AG09319 (cell line): ENCODE data around the gene CAPN5.

Experiments used
- DNase-seq: peaks from one replicate; pipeline ENCODE4 v3.0.0-alpha.2; 2010; ENCODE audit warnings: low read depth; ENCODE audit errors: extremely low read depth
- TF ChIP-seq, protein P1 (sequence below): IDR thresholded peaks from 2 replicates; pipeline ENCODE4 v1.5.1; 2011; ENCODE audit warnings: low read depth, mild to moderate bottlenecking, inconsistent platforms, low read length, moderate library complexity

Gene CAPN5

DNA sequence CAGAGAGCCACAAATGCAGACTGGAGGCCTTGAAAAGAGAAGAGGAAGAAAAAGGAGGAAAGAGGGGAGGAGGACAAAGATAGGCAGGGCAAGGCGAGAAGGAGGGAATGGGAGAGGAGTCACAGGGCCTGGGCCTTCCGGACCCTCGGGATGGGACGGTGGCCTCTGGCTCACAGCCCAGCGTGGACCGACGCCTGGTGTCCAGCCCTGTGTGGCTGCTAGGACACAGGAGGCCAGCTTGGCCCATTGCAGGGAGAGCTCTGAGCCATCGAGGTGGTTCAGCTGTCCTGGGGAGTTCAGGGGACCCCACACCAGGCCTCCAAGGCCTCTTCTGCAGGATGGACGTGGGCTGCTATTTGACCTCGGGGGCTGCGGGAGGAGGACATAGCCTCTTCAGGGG, 70.7 kb downstream of the CAPN5 start:
- TF ChIP-seq, protein P1, sequence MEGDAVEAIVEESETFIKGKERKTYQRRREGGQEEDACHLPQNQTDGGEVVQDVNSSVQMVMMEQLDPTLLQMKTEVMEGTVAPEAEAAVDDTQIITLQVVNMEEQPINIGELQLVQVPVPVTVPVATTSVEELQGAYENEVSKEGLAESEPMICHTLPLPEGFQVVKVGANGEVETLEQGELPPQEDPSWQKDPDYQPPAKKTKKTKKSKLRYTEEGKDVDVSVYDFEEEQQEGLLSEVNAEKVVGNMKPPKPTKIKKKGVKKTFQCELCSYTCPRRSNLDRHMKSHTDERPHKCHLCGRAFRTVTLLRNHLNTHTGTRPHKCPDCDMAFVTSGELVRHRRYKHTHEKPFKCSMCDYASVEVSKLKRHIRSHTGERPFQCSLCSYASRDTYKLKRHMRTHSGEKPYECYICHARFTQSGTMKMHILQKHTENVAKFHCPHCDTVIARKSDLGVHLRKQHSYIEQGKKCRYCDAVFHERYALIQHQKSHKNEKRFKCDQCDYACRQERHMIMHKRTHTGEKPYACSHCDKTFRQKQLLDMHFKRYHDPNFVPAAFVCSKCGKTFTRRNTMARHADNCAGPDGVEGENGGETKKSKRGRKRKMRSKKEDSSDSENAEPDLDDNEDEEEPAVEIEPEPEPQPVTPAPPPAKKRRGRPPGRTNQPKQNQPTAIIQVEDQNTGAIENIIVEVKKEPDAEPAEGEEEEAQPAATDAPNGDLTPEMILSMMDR: no peak
- DNase-seq: no peak

DNA sequence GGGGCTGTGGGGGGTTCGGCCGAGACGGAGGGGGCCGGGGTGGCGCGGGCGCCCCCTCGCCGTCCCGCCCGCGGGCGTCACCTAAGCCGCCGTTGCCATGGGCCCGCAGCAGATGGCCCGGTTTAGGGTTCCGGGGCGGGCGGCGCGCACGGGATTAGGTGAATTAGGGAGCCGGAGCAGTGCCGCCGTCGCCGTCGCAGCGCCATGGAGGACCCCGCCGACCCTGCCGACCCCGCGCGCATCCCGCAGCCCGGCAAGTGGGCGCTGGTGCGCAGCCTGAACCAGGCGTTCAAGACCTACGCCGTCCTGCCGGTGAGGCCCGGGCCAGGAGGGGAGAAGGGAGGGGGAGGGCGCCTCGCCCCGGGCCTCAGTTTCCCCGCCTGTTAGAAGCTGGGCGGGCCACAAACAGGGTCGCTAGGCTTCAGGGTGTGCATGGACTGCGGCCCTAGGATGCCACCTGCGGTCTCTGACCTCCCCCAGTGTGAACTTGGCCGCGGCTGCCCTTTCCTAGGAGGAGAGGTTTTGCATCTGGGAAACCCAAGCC, 71.4 kb downstream of the CAPN5 start:
- DNase-seq: no peak
- TF ChIP-seq, protein P1: no peak

DNA sequence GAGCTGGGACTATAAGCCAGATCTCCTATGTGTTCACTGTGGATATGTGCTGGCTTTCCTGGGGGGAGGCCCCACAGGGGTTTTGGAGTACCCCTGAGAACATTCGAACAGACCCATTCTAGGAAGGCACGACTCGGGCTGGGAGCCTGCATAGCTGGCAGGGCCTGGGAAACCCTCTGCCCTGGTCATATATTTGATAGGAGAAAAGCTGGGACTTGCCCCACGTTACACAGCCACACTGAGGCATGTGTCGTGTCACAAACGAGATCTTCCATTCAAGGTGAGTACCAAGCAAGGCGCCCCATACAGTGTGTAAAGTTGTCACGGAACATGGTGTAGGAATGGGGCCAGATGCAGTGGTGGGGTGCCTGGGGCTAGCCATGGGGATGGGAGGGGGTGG, 72.4 kb downstream of the CAPN5 start:
- DNase-seq: no peak
- TF ChIP-seq, protein P1: no peak

DNA sequence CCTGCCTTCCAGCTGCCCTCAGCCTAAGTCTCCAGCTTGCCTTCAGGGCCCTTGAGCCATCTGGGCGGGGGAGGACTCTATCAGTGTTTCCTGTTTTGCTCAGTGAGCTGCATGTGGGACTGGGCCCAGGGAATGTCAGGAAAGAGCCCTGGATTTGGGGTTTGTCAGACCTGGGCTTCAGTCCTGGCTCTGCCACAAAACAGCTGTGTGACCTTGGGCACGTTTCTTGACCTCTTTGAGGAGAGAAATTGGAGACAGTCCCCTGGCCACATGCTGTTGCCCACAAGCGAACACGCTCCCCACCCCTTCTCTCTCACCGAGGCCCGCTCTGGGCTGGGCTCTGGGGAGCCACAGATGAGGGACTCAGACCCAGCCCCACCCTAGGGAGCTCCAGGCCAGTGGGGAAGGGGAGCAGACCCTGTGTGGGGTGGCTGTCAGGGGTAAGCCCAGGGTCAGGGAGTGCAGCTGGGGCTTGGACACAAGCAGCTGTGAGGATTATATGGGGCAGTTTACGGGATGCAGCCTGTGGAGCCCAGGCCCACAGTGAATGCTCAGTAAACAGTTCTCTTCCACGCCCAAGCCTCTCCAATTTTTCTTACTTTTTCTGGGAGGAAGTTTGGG, 73.6 kb downstream of the CAPN5 start:
- TF ChIP-seq, protein P1: no peak
- no peak for DNase-seq

DNA sequence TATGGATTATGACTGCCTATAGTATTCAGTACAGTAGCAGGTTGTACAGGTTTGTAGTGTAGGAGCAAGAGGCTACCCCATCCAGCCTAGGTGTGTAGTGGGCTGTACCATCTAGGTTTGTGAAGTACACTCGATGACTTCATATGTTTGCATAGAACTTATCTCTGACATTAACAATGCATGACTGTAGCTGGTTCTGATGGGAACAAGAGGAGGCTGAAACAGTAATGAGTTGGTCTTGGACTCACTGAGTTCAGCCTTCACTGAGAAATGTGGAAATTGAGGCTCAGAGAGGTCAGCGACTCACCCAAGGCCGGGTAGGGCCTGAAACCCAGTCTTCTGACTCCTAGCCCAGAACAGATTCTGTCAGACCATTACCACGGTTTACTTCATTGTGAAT, 74.3 kb downstream of the CAPN5 start:
- no peak for DNase-seq
- TF ChIP-seq, protein P1: no peak

DNA sequence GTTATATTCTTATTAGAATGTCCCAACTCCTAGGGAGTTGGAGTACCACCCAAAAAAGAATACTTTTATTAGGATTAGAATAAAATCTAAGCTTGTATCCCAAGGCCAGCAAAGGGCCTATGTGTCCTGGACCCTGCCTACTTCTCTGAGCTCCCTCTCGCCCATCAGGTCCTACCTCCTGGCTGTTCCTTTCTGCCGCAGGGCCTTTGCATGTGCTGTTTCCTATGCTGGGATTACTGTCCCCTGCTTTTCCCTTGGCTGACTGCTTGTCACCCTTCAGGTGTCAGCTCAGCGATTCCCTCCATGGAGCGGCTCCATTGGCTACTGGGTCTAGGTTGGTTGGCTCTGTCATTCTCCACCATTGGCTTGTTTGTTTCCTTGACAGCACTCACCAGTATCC, 74.7 kb downstream of the CAPN5 start:
- no peak for DNase-seq
- TF ChIP-seq, protein P1: no peak

DNA sequence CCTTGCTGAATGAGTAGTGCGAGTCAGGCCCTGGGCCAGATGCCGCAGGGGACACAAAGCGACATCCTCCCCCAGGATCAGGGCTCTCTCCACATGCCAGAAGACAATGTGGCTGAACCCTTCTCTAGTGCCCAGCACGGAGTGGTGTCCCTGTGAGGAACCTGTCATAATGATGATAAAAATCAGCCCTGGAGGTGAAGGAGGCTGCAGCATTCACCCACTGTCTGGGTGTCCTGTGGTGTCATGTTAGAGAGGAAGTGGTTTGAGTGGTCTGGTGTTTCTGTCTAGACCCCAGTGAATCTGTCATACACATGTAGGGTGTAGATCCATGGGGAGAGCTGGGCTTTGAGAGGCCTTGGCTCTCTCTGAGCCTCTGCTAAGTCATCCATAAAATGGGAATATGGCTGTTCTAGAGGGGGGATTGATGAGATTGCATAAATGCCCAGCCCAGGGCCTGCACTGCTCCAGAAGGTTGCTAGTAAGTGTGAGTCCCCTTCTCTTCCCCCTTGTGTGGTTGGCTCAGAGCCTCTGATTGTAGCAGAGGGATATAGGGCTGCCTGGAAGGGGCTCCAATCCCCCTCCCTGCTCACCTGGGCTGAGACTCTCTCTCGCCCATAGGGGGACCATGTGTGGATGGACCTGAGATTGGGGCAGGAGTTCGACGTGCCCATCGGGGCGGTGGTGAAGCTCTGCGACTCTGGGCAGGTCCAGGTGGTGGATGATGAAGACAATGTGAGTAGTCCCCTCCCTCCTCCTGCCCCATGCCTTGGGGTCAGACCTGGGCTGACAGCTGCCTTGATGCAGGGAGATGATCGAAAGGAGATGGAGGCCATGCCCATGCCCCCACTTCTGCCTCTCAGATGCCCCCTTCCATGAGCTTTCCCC, 75.6 kb downstream of the CAPN5 start:
- TF ChIP-seq, protein P1: no peak
- DNase-seq: no peak
